Stimulated activated CD4-positive, alpha-beta T cell treated with anti-CD3 and anti-CD28 coated beads, Interleukin-4, amount 100 ng/mL, for 1 hour (primary cell): Measurements from ENCODE around the gene ENPP7.
"Not testable (repeated sequence)": the region's sequence is repeated elsewhere in the genome, so short reads cannot be mapped to it uniquely, and the experiment has no call there.

ENCODE experiments used
- DNase-seq: peaks from one replicate; pipeline ENCODE4 v3.0.0-alpha.2; 2020

Gene ENPP7

GRCh38 chr17:79750650-79751545 lies 20.2 kb downstream of the ENPP7 start:
- DNase-seq = no peak

- peak; percentile 24 for DNase-seq
These were observed 21.4 kb downstream of the ENPP7 start for GRCh38 chr17:79752175-79752574.

- no peak for DNase-seq
These were observed 23.6 kb downstream of the ENPP7 start for GRCh38 chr17:79754370-79754769.

- DNase-seq = not testable (repeated sequence)
These were observed 24.2 kb downstream of the ENPP7 start for GRCh38 chr17:79754903-79755302.

- no peak for DNase-seq
These were observed 24.8 kb downstream of the ENPP7 start for GRCh38 chr17:79755591-79755990.

GRCh38 chr17:79757140-79757745 lies 26.5 kb downstream of the ENPP7 start:
- DNase-seq = no peak

- DNase-seq = no peak
These were observed 27.5 kb downstream of the ENPP7 start for GRCh38 chr17:79758271-79758670.

GRCh38 chr17:79760197-79760906 lies 29.6 kb downstream of the ENPP7 start:
- no peak for DNase-seq

GRCh38 chr17:79761894-79762589 lies 31.3 kb downstream of the ENPP7 start:
- DNase-seq = no peak

GRCh38 chr17:79765708-79766107 lies 35.0 kb downstream of the ENPP7 start:
- no peak for DNase-seq

GRCh38 chr17:79769570-79770506 lies 39.1 kb downstream of the ENPP7 start:
- no peak for DNase-seq

GRCh38 chr17:79771276-79771675 lies 40.5 kb downstream of the ENPP7 start:
- DNase-seq = no peak

- not testable (repeated sequence) for DNase-seq
These were observed 42.0 kb downstream of the ENPP7 start for GRCh38 chr17:79772726-79773125.

- no peak for DNase-seq
These were observed 43.8 kb downstream of the ENPP7 start for GRCh38 chr17:79774561-79774975.

GRCh38 chr17:79775632-79776031 lies 44.9 kb downstream of the ENPP7 start:
- DNase-seq = no peak

- DNase-seq = no peak
These were observed 45.8 kb downstream of the ENPP7 start for GRCh38 chr17:79776376-79777119.

GRCh38 chr17:79777120-79777893 lies 46.6 kb downstream of the ENPP7 start:
- DNase-seq = no peak

- peak; percentile 83 for DNase-seq
These were observed 47.3 kb downstream of the ENPP7 start, which contains the start of gene CBX2 for GRCh38 chr17:79777894-79778503. Gene CBX2, plus strand, starts transcription at chr17:79778148. Its CDS starts 88 bp downstream, at chr17:79778236.

- no peak for DNase-seq
These were observed 47.9 kb downstream of the ENPP7 start for GRCh38 chr17:79778504-79779083.
